ENCODE data around the gene TMEM214. TPM values are rescaled to one million over a fixed set of nuclear protein-coding genes. Genes with fewer than 3 reads are reported as not detected.

Gene TMEM214
- polyA plus RNA-seq, 1 experiment, result 235 TPM

DNA sequence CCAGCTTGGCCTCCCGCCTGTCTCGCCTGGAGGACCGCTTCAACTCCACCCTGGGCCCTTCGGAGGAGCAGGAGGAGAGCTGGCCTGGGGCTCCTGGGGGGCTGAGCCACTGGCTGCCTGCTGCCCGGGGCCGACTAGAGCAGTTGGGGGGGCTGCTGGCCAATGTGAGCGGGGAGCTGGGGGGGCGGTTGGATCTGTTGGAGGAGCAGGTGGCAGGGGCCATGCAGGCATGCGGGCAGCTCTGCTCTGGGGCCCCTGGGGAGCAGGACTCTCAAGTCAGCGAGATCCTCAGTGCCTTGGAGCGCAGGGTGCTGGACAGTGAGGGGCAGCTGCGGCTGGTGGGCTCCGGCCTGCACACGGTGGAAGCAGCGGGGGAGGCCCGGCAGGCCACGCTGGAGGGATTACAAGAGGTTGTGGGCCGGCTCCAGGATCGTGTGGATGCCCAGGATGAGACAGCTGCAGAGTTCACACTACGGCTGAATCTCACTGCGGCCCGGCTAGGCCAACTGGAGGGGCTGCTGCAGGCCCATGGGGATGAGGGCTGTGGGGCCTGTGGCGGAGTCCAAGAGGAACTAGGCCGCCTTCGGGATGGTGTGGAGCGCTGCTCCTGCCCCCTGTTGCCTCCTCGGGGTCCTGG, 50.1 kb downstream of the TMEM214 start:
- Histone ChIP-seq H3K4me3 (ENCODE audit: low read depth, low read length) (no peak overlapping the region), H3K27me3 (ENCODE audit: control insufficient read depth, insufficient read depth, low read length) (no peaks in the 10 kb centered on the region), H3K36me3 (ENCODE audit: control insufficient read depth, insufficient read depth, low read length) (peaks cover 17% of the 10 kb centered on the region)
- POLR2A ChIA-PET, result interaction anchor here (0.8 kb wide), 1 partner anchor 61 kb away, joined by 3 read pairs; no protein-coding TSS in a partner anchor
- TF ChIP-seq, protein P1, sequence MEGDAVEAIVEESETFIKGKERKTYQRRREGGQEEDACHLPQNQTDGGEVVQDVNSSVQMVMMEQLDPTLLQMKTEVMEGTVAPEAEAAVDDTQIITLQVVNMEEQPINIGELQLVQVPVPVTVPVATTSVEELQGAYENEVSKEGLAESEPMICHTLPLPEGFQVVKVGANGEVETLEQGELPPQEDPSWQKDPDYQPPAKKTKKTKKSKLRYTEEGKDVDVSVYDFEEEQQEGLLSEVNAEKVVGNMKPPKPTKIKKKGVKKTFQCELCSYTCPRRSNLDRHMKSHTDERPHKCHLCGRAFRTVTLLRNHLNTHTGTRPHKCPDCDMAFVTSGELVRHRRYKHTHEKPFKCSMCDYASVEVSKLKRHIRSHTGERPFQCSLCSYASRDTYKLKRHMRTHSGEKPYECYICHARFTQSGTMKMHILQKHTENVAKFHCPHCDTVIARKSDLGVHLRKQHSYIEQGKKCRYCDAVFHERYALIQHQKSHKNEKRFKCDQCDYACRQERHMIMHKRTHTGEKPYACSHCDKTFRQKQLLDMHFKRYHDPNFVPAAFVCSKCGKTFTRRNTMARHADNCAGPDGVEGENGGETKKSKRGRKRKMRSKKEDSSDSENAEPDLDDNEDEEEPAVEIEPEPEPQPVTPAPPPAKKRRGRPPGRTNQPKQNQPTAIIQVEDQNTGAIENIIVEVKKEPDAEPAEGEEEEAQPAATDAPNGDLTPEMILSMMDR (IDR thresholded peaks at IDR 0.05; ENCODE audit: insufficient read depth, low read depth, low read length), result no peak
- CTCF ChIA-PET, result interaction anchor here (1.0 to 2.2 kb wide), 6 partner anchors 10 to 220 kb away, joined by 3 to 8 read pairs (median 4); no protein-coding TSS in a partner anchor
- DNase-seq (ENCODE audit: low read depth), result no peak

DNA sequence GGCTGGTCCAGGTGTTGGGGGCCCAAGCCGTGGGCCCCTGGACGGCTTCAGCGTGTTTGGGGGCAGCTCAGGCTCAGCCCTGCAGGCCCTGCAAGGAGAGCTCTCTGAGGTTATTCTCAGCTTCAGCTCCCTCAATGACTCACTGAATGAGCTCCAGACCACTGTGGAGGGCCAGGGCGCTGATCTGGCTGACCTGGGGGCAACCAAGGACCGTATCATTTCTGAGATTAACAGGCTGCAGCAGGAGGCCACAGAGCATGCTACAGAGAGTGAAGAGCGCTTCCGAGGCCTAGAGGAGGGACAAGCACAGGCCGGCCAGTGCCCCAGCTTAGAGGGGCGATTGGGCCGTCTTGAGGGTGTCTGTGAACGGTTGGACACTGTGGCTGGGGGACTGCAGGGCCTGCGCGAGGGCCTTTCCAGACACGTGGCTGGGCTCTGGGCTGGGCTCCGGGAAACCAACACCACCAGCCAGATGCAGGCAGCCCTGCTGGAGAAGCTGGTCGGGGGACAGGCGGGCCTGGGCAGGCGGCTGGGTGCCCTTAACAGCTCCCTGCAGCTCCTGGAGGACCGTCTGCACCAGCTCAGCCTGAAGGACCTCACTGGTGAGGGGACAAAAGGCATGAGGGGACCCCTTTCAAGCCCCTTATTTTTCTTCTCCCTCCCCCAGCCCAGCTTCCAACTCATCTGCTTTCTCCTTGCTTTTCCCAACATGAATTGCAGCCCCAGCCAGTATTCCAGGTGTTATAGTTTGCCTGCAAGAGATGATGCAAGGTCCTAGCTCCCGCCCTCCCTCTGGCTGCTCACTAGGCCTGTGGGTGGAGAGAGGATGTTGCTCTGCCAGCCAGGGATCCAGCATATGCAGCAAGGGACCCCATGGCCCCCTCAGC, 50.9 kb downstream of the TMEM214 start:
- no peak for DNase-seq (ENCODE audit: low read depth)
- ChIA-PET POLR2A (interaction anchor here (0.8 kb wide), 1 partner anchor 62 kb away, joined by 3 read pairs; no protein-coding TSS in a partner anchor), CTCF (interaction anchor here (1.0 to 2.2 kb wide), 5 partner anchors 10 to 220 kb away, joined by 3 to 8 read pairs (median 4); no protein-coding TSS in a partner anchor)
- Histone ChIP-seq H3K4me3 (ENCODE audit: low read depth, low read length) (no peak overlapping the region), H3K27me3 (ENCODE audit: control insufficient read depth, insufficient read depth, low read length) (no peaks in the 10 kb centered on the region), H3K36me3 (ENCODE audit: control insufficient read depth, insufficient read depth, low read length) (peaks cover 17% of the 10 kb centered on the region)
- TF ChIP-seq, protein P1 (IDR thresholded peaks at IDR 0.05; ENCODE audit: insufficient read depth, low read depth, low read length), result no peak

DNA sequence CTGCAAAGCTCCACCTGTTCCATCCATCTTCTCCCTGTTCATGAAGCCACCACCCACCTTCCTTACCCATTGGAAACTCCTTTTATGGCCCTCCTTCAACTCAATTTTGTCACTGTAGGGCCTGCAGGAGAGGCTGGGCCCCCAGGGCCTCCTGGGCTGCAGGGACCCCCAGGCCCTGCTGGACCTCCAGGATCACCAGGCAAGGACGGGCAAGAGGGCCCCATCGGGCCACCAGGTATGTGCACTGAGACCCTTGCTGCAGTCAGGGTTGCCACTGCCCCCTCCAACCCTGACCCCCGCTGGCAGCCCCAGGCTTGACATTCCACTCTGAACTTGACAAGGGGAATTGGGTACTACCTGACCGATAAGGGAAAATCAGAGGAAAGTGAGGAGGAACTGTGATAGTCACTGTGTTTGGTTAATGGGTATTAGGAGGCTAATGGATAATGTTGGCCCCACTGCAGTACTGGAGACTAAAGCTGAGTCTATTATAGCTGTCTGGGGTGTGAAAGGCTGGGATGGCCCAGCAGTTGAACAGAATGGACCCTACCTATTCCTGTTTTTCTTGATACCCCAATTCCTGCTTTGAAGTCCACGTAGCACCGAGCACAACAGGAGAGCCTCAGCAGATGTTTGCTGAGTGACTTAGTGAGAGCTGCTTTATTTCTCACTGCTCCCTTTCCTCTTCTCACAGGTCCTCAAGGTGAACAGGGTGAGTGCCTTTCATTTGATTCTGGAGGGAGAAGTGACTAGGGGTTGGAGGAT, 51.7 kb downstream of the TMEM214 start:
- POLR2A ChIA-PET, result no interaction called here
- no peak for DNase-seq (ENCODE audit: low read depth)
- CTCF ChIA-PET, result interaction anchor here (0.9 to 3.0 kb wide), 11 partner anchors 11 to 219 kb away, joined by 3 to 30 read pairs (median 3); no protein-coding TSS in a partner anchor

DNA sequence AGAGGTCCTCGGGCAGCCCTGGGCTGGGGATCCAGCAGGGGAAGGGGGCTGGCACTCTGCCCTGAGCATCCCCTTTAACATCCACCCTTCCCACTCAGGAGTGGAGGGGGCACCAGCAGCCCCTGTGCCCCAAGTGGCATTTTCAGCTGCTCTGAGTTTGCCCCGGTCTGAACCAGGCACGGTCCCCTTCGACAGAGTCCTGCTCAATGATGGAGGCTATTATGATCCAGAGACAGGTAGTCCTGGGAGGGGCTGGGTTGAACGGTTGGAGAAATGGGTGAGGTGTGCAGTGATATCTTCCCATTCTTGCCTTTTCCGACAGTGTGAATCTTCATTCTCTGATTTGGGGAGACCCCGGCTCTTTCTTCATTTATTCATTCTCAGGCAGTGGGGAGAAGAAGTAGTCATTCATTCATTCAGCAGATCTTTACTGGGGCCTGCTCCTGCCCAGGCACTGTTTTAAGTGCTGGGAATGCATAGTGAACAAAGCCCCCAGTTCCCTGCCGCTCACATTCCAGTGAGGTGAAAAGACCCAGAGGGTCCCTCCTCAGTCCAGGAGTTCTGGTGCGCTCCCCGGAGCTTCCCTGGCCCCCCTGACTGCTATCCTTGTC, 52.4 kb downstream of the TMEM214 start:
- no peak for DNase-seq (ENCODE audit: low read depth)
- Histone ChIP-seq H3K27me3 (ENCODE audit: control insufficient read depth, insufficient read depth, low read length) (no peaks in the 10 kb centered on the region), H3K36me3 (ENCODE audit: control insufficient read depth, insufficient read depth, low read length) (peaks cover 17% of the 10 kb centered on the region), H3K4me3 (ENCODE audit: low read depth, low read length) (peak overlapping the region; percentile 49; the same call in 1 of the 2 replicates)
- CTCF ChIA-PET, result interaction anchor here (0.5 to 3.0 kb wide), 15 partner anchors 11 to 130 kb away, joined by 3 to 30 read pairs (median 3); no protein-coding TSS in a partner anchor
- POLR2A ChIA-PET, result no interaction called here
- TF ChIP-seq, protein P1 (IDR thresholded peaks at IDR 0.05; ENCODE audit: insufficient read depth, low read depth, low read length), result no peak

More for the DNA sequence above, 51.7 kb downstream of the TMEM214 start:
- peaks cover 17% of the 10 kb centered on the region for H3K36me3 ChIP-seq (ENCODE audit: control insufficient read depth, insufficient read depth, low read length)
- H3K4me3 ChIP-seq (ENCODE audit: low read depth, low read length), result no peak overlapping the region
- no peaks in the 10 kb centered on the region for H3K27me3 ChIP-seq (ENCODE audit: control insufficient read depth, insufficient read depth, low read length)
- TF ChIP-seq, protein P1 (IDR thresholded peaks at IDR 0.05; ENCODE audit: insufficient read depth, low read depth, low read length), result no peak

Data from BJ (cell line).